Adrenal gland (tissue), 12 donors: ENCODE data around the gene CAMK2D. TPM values are rescaled to one million over a fixed set of nuclear protein-coding genes. Genes with fewer than 3 reads are reported as not detected.

Experiments
- DNase-seq, 7 donors: peaks; one replicate each; pipeline ENCODE4 v3.0.0-alpha.2; 2019 to 2020
- H3K27ac ChIP-seq, 5 donors: fragments of 200-600 bp; sonication (generic) in 4 of 5; 1 replicate in 3 of 5; 2 replicates in 2 of 5; pipeline versions ENCODE4 v1.5.1 to v1.8.0; 2016 to 2020; ENCODE audit warnings: mild to moderate bottlenecking in 1 of 5
- H3K27me3 ChIP-seq: fragments of 200-600 bp; 2 replicates; pipeline ENCODE4 v1.8.0; 2021
- H3K36me3 ChIP-seq, 2 donors: fragments of 200-600 bp; replicated peaks in 1 of 2; 1 replicate in 1 of 2; 2 replicates in 1 of 2; pipeline versions ENCODE4 v1.5.1 to v1.8.0; 2018 to 2022
- H3K4me1 ChIP-seq, 2 donors: fragments of 200-600 bp; replicated peaks in 1 of 2; 1 replicate in 1 of 2; 2 replicates in 1 of 2; pipeline versions ENCODE4 v1.5.1 to v1.8.0; 2018 to 2021
- H3K4me3 ChIP-seq, 4 donors: fragments of 200-600 bp; sonication (generic) in 3 of 4; one replicate each; pipeline ENCODE4 v1.5.1; 2016 to 2018
- H3K9me3 ChIP-seq, 3 donors: fragments of 200-600 bp; sonication (generic) in 1 of 3; replicated peaks in 1 of 3; 1 replicate in 2 of 3; 2 replicates in 1 of 3; pipeline versions ENCODE4 v1.5.1 to v1.8.0; 2016 to 2021
- CTCF ChIP-seq, 6 experiments: fragments of 450-650 bp in 4 of 6; fragments of 200-600 bp in 2 of 6; sonication (generic) in 1 of 6; IDR thresholded peaks; 1 replicate in 5 of 6; 2 replicates in 1 of 6; pipeline versions ENCODE4 v1.5.1 to v1.8.0; 2016 to 2021; ENCODE audit warnings: antibody characterized with exemption in 6 of 6, mild to moderate bottlenecking in 2 of 6, moderate library complexity in 1 of 6
- POLR2A ChIP-seq, 2 donors: fragments of 450-650 bp; IDR thresholded peaks; one replicate each; pipeline ENCODE4 v1.6.1; 2017; ENCODE audit warnings: antibody characterized with exemption in 2 of 2, mild to moderate bottlenecking in 2 of 2, moderate library complexity in 1 of 2
- WGBS, 4 donors: extraction: QIAGEN DNeasy Blood & Tissue Kit in 2 of 4; methylation state at CpG; one replicate each; pipeline versions ENCODE4 v1.1.5 to v1.1.7; 2013 to 2017; 5-methylcytosine and 5-hydroxymethylcytosine counted together
- intact Hi-C, 2 donors: fragments of 100-400 bp; cut with DNase I; formaldehyde crosslinking; loops; one replicate each; pipeline versions ENCODE4 v1.14.1 to v1.15.0; 2022 to 2023
- polyA plus RNA-seq, 3 donors: library from polyadenylated mRNA; stranded (reverse); fragments of 200-250 nt in 2 of 3; fragments of 350-450 nt in 1 of 3; fragmentation: Illumina TruSeq in 1 of 3; extraction: RNeasy Lipid Tissue Mini Kit (QIAGEN cat#74804) in 1 of 3; gene quantifications; one replicate each; pipeline ENCODE4 v1.2.3, GENCODE V29; 2013 to 2014
- total RNA-seq, 9 donors: library from RNA; depleted of rRNA in 4 of 9; stranded (reverse); fragments of >200 nt in 4 of 9; fragments of 120-200 nt in 1 of 9; fragmentation: NEBNext Ultra II Directional in 1 of 9; extraction: Animal tissue kit (Norgen Biotek cat#: 25700) in 1 of 9; gene quantifications; one replicate each; pipeline versions ENCODE4 v1.1.0 to v1.2.4, GENCODE V29; 2013 to 2023
- donor health status: healthy with polysubstance abuse.
- donor health status: Bipolar disorder and iron deficiency.
- donor health status: DM: yes; HTN: yes; CAD: no.
- donor health status: DM: no; HTN: no; CAD: no.
- donor health status: DM: no; HTN: no; CAD: no.
- donor health status: DM: yes; HTN: yes; CAD: no.

Gene CAMK2D
- total and polyA plus RNA-seq, 12 donors, result 7.6 to 83.9 (median 33.6) TPM

GRCh38 chr4:113607998-113608397 is 153.5 kb downstream of the CAMK2D start:
- Histone ChIP-seq H3K9me3 (no peaks in the 10 kb centered on the region), H3K4me1 (peaks cover 0 to 5% of the 10 kb centered on the region in 2 donors), H3K4me3 (no peak overlapping the region), H3K27me3 (no peaks in the 10 kb centered on the region), H3K27ac (no peak overlapping the region), H3K36me3 (no peaks in the 10 kb centered on the region)
- no peak for DNase-seq
- TF ChIP-seq CTCF (IDR thresholded peaks at IDR 0.05), result no peak
- TF ChIP-seq POLR2A (IDR thresholded peaks at IDR 0.05), result no peak
- intact Hi-C loops, result no loop called here
- WGBS, 4 donors, result 89 to 97% (median 94%) methylated on average over 1 of the region's 1 CpG

- intact Hi-C loops, result no loop called here
- Histone ChIP-seq H3K9me3 (no peaks in the 10 kb centered on the region), H3K4me1 (no peaks in the 10 kb centered on the region), H3K27me3 (no peaks in the 10 kb centered on the region), H3K4me3 (no peak overlapping the region), H3K36me3 (no peaks in the 10 kb centered on the region), H3K27ac (no peak overlapping the region)
- TF ChIP-seq CTCF (IDR thresholded peaks at IDR 0.05) (no peak), POLR2A (IDR thresholded peaks at IDR 0.05) (no peak)
- no peak for DNase-seq
- 91 to 98% (median 96%) methylated on average over 9 of the region's 9 CpGs for WGBS, 4 donors
These were observed 154.3 kb downstream of the CAMK2D start for GRCh38 chr4:113607147-113607720.

GRCh38 chr4:113604955-113605354 is 156.6 kb downstream of the CAMK2D start:
- no peaks in the 10 kb centered on the region for H3K27me3 ChIP-seq
- H3K9me3 ChIP-seq, result no peaks in the 10 kb centered on the region
- no peak for DNase-seq
- WGBS, 4 donors, result 58 to 68% (median 65%) methylated on average over 2 of the region's 2 CpGs
- H3K27ac ChIP-seq, result no peak overlapping the region
- no peaks in the 10 kb centered on the region for H3K4me1 ChIP-seq
- intact Hi-C loops, result no loop called here
- no peaks in the 10 kb centered on the region for H3K36me3 ChIP-seq
- H3K4me3 ChIP-seq, result no peak overlapping the region
- TF ChIP-seq CTCF (IDR thresholded peaks at IDR 0.05) (no peak), POLR2A (IDR thresholded peaks at IDR 0.05) (no peak)

GRCh38 chr4:113603911-113604310 is 157.6 kb downstream of the CAMK2D start:
- Histone ChIP-seq H3K27me3 (no peaks in the 10 kb centered on the region), H3K9me3 (no peaks in the 10 kb centered on the region), H3K4me1 (no peaks in the 10 kb centered on the region), H3K27ac (no peak overlapping the region), H3K4me3 (no peak overlapping the region), H3K36me3 (no peaks in the 10 kb centered on the region)
- no peak for TF ChIP-seq CTCF (IDR thresholded peaks at IDR 0.05)
- no peak for TF ChIP-seq POLR2A (IDR thresholded peaks at IDR 0.05)
- WGBS, 4 donors, result 59 to 79% (median 73%) methylated on average over 1 of the region's 1 CpG
- intact Hi-C loops, result no loop called here
- no peak for DNase-seq
